Activated CD8-positive, alpha-beta T cell treated with anti-CD3 and anti-CD28 coated beads for 36 hours (primary cell): Measurements from ENCODE around the gene EFCAB8. TPM values are rescaled to one million over a fixed set of nuclear protein-coding genes. Genes with fewer than 3 reads are reported as not detected.

Experiments
- ATAC-seq: fragments of 200-7000 bp; cut with Tn5 transposase; one replicate; pipeline ENCODE4 v1.10.0; 2021; ENCODE audit warnings: mild to moderate bottlenecking, moderate library complexity
- CTCF ChIA-PET: fragments of 350-600 bp; sonication (Branson Sonifier 250); formaldehyde crosslinking; loops from one replicate; lab custom pipeline; 2021; ENCODE audit warnings: antibody characterized with exemption; lab: Charles Lee
- POLR2A ChIA-PET: fragments of 350-600 bp; sonication (Branson Sonifier 250); formaldehyde crosslinking; loops from one replicate; lab custom pipeline; 2021; ENCODE audit warnings: antibody characterized with exemption; lab: Charles Lee
- DNase-seq: peaks from one replicate; pipeline ENCODE4 v3.0.0-alpha.2; 2020
- H3K27ac Mint-ChIP-seq: one replicate; pipeline ENCODE4 v1.8.0; 2021; ENCODE audit warnings: mild to moderate bottlenecking, mixed read lengths
- H3K27me3 Mint-ChIP-seq: one replicate; pipeline ENCODE4 v1.8.0; 2021; ENCODE audit warnings: mixed read lengths
- H3K36me3 Mint-ChIP-seq: one replicate; pipeline ENCODE4 v1.8.0; 2021; ENCODE audit warnings: low read depth, mixed read lengths
- H3K4me1 Mint-ChIP-seq: one replicate; pipeline ENCODE4 v1.8.0; 2021; ENCODE audit warnings: low read depth, mixed read lengths
- H3K4me3 Mint-ChIP-seq: one replicate; pipeline ENCODE4 v1.8.0; 2021; ENCODE audit warnings: mild to moderate bottlenecking, moderate library complexity, mixed read lengths
- H3K9me3 Mint-ChIP-seq: one replicate; pipeline ENCODE4 v1.8.0; 2021; ENCODE audit warnings: mixed read lengths
- intact Hi-C: fragments of 100-400 bp; cut with micrococcal nuclease; formaldehyde crosslinking; loops from one replicate; pipeline ENCODE4 v1.10.0; 2022
- total RNA-seq, 2 experiments: library from RNA; stranded (reverse); gene quantifications; one replicate each; pipeline ENCODE4 v1.2.3, GENCODE V29; 2021
- TF ChIP-seq, protein P1 (sequence below): fragments of 200-600 bp; IDR thresholded peaks from one replicate; pipeline ENCODE4 v1.8.0; 2022; ENCODE audit warnings: antibody characterized with exemption, mild to moderate bottlenecking

The EFCAB8 gene
- total RNA-seq, 2 experiments from 2014 or later = 0.89 to 0.92 TPM

DNA sequence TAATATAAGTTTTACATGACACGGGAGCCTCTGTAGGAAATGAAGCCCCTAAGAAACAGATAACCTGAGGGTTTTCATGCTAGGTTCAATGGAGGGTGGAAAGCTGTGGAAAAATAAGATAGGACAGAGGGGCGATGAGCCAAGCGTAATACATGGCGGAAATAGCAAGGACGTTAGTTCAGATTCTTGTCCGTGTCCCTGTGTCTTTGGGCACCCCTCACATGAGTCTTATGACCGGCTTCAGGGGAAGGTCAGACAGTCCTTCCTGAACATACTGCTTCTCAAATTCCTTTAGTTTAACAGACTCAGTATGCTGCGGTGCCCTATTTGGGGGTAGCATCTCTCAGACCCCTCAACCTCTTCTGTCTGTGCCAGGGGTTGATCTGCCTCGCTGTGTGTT, 20.8 kb downstream of the EFCAB8 start:
- ATAC-seq (no peak), DNase-seq (no peak)
- Mint-ChIP-seq H3K9me3 (no peaks in the 10 kb centered on the region), H3K27me3 (no peaks in the 10 kb centered on the region), H3K4me3 (no peak overlapping the region), H3K4me1 (no peaks in the 10 kb centered on the region), H3K36me3 (no peaks in the 10 kb centered on the region), H3K27ac (no peak overlapping the region)
- ChIA-PET CTCF (no interaction called here), POLR2A (no interaction called here)
- intact Hi-C loops = no loop called here
- TF ChIP-seq, protein P1, sequence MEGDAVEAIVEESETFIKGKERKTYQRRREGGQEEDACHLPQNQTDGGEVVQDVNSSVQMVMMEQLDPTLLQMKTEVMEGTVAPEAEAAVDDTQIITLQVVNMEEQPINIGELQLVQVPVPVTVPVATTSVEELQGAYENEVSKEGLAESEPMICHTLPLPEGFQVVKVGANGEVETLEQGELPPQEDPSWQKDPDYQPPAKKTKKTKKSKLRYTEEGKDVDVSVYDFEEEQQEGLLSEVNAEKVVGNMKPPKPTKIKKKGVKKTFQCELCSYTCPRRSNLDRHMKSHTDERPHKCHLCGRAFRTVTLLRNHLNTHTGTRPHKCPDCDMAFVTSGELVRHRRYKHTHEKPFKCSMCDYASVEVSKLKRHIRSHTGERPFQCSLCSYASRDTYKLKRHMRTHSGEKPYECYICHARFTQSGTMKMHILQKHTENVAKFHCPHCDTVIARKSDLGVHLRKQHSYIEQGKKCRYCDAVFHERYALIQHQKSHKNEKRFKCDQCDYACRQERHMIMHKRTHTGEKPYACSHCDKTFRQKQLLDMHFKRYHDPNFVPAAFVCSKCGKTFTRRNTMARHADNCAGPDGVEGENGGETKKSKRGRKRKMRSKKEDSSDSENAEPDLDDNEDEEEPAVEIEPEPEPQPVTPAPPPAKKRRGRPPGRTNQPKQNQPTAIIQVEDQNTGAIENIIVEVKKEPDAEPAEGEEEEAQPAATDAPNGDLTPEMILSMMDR = no peak

GRCh38 chr20:32880635-32881034, 21.9 kb downstream of the EFCAB8 start:
- Mint-ChIP-seq H3K27me3 (no peaks in the 10 kb centered on the region), H3K4me3 (no peak overlapping the region), H3K4me1 (no peaks in the 10 kb centered on the region), H3K36me3 (no peaks in the 10 kb centered on the region), H3K9me3 (no peaks in the 10 kb centered on the region), H3K27ac (no peak overlapping the region)
- ChIA-PET POLR2A (interaction anchor here (1.2 kb wide), 1 partner anchor 125 kb away, joined by 4 read pairs; no protein-coding TSS in a partner anchor), CTCF (no interaction called here)
- intact Hi-C loops = no loop called here
- no peak for ATAC-seq
- TF ChIP-seq, protein P1 = no peak
- DNase-seq = no peak

GRCh38 chr20:32883081-32883480, 24.4 kb downstream of the EFCAB8 start:
- Mint-ChIP-seq H3K27ac (no peak overlapping the region), H3K36me3 (no peaks in the 10 kb centered on the region), H3K9me3 (no peaks in the 10 kb centered on the region), H3K4me3 (no peak overlapping the region), H3K27me3 (no peaks in the 10 kb centered on the region), H3K4me1 (no peaks in the 10 kb centered on the region)
- ChIA-PET POLR2A (no interaction called here), CTCF (no interaction called here)
- ATAC-seq (no peak), DNase-seq (no peak)
- TF ChIP-seq, protein P1 = no peak
- intact Hi-C loops = no loop called here

GRCh38 chr20:32885185-32885584, 26.5 kb downstream of the EFCAB8 start:
- no peak overlapping the region for H3K27ac Mint-ChIP-seq
- TF ChIP-seq, protein P1 = no peak
- H3K27me3 Mint-ChIP-seq = no peaks in the 10 kb centered on the region
- no peaks in the 10 kb centered on the region for H3K36me3 Mint-ChIP-seq
- no peak overlapping the region for H3K4me3 Mint-ChIP-seq
- ChIA-PET POLR2A (no interaction called here), CTCF (no interaction called here)
- no peaks in the 10 kb centered on the region for H3K9me3 Mint-ChIP-seq
- DNase-seq (no peak), ATAC-seq (no peak)
- intact Hi-C loops = no loop called here
- no peaks in the 10 kb centered on the region for H3K4me1 Mint-ChIP-seq

DNA sequence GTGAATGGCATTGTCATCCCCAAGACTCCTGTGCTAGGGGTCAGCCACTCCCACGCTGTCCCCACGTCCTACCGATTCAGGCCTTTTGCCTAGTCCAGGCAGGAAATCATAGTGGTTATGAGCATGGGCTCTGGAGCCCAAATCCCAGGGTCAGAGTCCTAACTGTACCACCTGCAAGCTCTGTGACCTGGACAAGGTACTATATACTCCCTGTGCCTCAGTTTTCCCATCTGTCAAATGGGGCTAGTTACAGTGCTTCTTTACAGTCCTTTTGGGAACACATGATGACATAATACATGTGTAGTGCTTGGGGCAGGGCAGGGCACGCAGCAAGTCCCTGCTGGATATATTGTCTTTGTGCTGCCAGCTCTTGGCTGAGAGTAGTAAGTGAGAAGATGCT, 27.2 kb downstream of the EFCAB8 start:
- intact Hi-C loops = no loop called here
- Mint-ChIP-seq H3K4me1 (no peaks in the 10 kb centered on the region), H3K36me3 (no peaks in the 10 kb centered on the region), H3K27ac (no peak overlapping the region), H3K9me3 (no peaks in the 10 kb centered on the region), H3K4me3 (no peak overlapping the region), H3K27me3 (no peaks in the 10 kb centered on the region)
- TF ChIP-seq, protein P1 = no peak
- POLR2A ChIA-PET = no interaction called here
- ATAC-seq (no peak), DNase-seq (no peak)
- CTCF ChIA-PET = no interaction called here
